ENCODE results near the gene DOCK2. TPM values are rescaled to one million over a fixed set of nuclear protein-coding genes. Genes with fewer than 3 reads are reported as not detected.

Gene DOCK2
- total RNA-seq, 1 experiment from 2014 or later, result 4.6 TPM

- no peak for TF ChIP-seq E2F4 (CRISPR knock-in tag; IDR thresholded peaks at IDR 0.05; ENCODE audit: borderline replicate concordance, low read depth)
- no peak for TF ChIP-seq AFF4 (CRISPR knock-in tag; IDR thresholded peaks at IDR 0.05; ENCODE audit: borderline replicate concordance)
- no peak for TF ChIP-seq ZNF232 (CRISPR knock-in tag; IDR thresholded peaks at IDR 0.05)
- no peak for TF ChIP-seq FOXK1 (CRISPR knock-in tag; IDR thresholded peaks at IDR 0.05)
- no peak for TF ChIP-seq ERG (CRISPR knock-in tag; IDR thresholded peaks at IDR 0.05)
- no peak for TF ChIP-seq NFATC4 (CRISPR knock-in tag; IDR thresholded peaks at IDR 0.05)
- TF ChIP-seq MLX (CRISPR knock-in tag; IDR thresholded peaks at IDR 0.05), result no peak
- no peak for TF ChIP-seq CREM (CRISPR knock-in tag; IDR thresholded peaks at IDR 0.05)
- no peak for TF ChIP-seq NFYB (CRISPR knock-in tag; conservative IDR thresholded peaks at IDR 0.05; ENCODE audit: low read depth)
- TF ChIP-seq SMAD3 (CRISPR knock-in tag; IDR thresholded peaks at IDR 0.05; ENCODE audit: borderline replicate concordance), result no peak
These were observed 58.0 kb downstream of the DOCK2 start (continued) for GRCh38 chr5:169695025-169695625.

- H3K4me1 Mint-ChIP-seq, result no peaks in the 10 kb centered on the region
- POLR2A ChIA-PET, result no interaction called here
- TF ChIP-seq SP1 (CRISPR knock-in tag; conservative IDR thresholded peaks at IDR 0.05) (no peak), NFYB (CRISPR knock-in tag; conservative IDR thresholded peaks at IDR 0.05; ENCODE audit: low read depth) (no peak), PRDM15 (CRISPR knock-in tag; IDR thresholded peaks at IDR 0.05) (no peak), USF2 (CRISPR knock-in tag; IDR thresholded peaks at IDR 0.05) (no peak), ATF1 (CRISPR knock-in tag; IDR thresholded peaks at IDR 0.05) (no peak), IRF1 (CRISPR knock-in tag; IDR thresholded peaks at IDR 0.05) (no peak), MLX (CRISPR knock-in tag; IDR thresholded peaks at IDR 0.05) (no peak), ZBTB21 (CRISPR knock-in tag; IDR thresholded peaks at IDR 0.05; ENCODE audit: borderline replicate concordance) (no peak), CBFB (CRISPR knock-in tag; IDR thresholded peaks at IDR 0.05; ENCODE audit: low read depth) (no peak), NFE2L1 (CRISPR knock-in tag; IDR thresholded peaks at IDR 0.05) (no peak), JAZF1 (CRISPR knock-in tag; IDR thresholded peaks at IDR 0.05) (no peak)
These were observed 58.9 kb downstream of the DOCK2 start for GRCh38 chr5:169695919-169696490.

More at GRCh38 chr5:169695919-169696490, 58.9 kb downstream of the DOCK2 start:
- CTCF ChIA-PET, result interaction anchor here (0.6 to 3.9 kb wide), 4 partner anchors 279 to 395 kb away, joined by 3 to 17 read pairs (median 4); partner anchors contain the start of gene INSYN2B
- ATAC-seq (no peak), DNase-seq (ENCODE audit: low spot score) (no peak)
- no peak overlapping the region for H3K4me3 Mint-ChIP-seq
- no peaks in the 10 kb centered on the region for H3K27me3 Mint-ChIP-seq (ENCODE audit: low read depth)
- H3K27ac Mint-ChIP-seq, result no peak overlapping the region
- no peaks in the 10 kb centered on the region for H3K9me3 Mint-ChIP-seq
- H3K36me3 Mint-ChIP-seq, result no peaks in the 10 kb centered on the region

All from WTC11 (cell line).